PFSK-1 (cell line): ENCODE results near the gene SEMA4G.

Experiments
- FOXP2 ChIP-seq: optimal IDR thresholded peaks from 2 replicates; pipeline ENCODE3; 2011; ENCODE audit warnings: borderline replicate concordance, control low read depth, inconsistent platforms; ENCODE audit not compliant: insufficient read depth; ENCODE audit errors: extremely low read length, extremely low read depth
- POLR2AphosphoS5 ChIP-seq: IDR thresholded peaks from 2 replicates; pipeline ENCODE4 v1.6.1; 2012; ENCODE audit warnings: low read depth, mild to moderate bottlenecking, control low read depth, low read length, moderate library complexity
- SIN3A ChIP-seq: IDR thresholded peaks from 2 replicates; pipeline ENCODE4 v1.6.1; 2012; ENCODE audit warnings: mild to moderate bottlenecking, low read length, moderate library complexity, borderline replicate concordance; ENCODE audit not compliant: insufficient read depth
- TAF1 ChIP-seq: IDR thresholded peaks from 2 replicates; pipeline ENCODE4 v1.6.1; 2012; ENCODE audit warnings: low read length, control low read depth, borderline replicate concordance; ENCODE audit not compliant: insufficient read depth
- TF ChIP-seq, protein P1 (sequence below), 2 experiments: IDR thresholded peaks; 2 replicates each; pipeline versions ENCODE4 v1.6.1 to v1.8.0; 2011 to 2012; ENCODE audit warnings: low read depth in 2 of 2, low read length in 2 of 2, control low read depth in 1 of 2, inconsistent platforms in 1 of 2, mild to moderate bottlenecking in 1 of 2, moderate library complexity in 1 of 2; ENCODE audit not compliant: insufficient read depth in 1 of 2

The SEMA4G gene

DNA sequence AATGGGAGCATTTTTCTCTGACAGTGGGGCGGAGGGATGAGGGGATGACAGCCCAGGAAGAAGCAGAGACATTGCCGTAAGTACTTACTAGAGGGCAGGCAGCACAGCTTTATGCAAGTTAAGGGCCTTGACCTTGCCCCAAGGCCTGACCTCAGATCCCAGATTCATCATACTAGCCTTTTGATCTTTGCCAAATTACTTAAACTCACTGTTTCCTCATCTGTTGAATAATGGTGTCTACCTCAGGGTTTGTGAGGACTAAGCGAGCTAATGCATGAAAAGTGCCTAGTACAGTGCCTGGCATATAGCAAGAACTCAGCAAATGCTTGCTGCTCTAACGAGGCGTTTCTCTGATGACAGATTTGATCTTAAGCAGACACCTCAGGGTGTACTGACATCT, 3.5 kb upstream of the SEMA4G start:
- TF ChIP-seq TAF1 = no peak
- TF ChIP-seq POLR2AphosphoS5 = no peak
- TF ChIP-seq FOXP2 = no peak
- TF ChIP-seq SIN3A = no peak
- TF ChIP-seq, protein P1, sequence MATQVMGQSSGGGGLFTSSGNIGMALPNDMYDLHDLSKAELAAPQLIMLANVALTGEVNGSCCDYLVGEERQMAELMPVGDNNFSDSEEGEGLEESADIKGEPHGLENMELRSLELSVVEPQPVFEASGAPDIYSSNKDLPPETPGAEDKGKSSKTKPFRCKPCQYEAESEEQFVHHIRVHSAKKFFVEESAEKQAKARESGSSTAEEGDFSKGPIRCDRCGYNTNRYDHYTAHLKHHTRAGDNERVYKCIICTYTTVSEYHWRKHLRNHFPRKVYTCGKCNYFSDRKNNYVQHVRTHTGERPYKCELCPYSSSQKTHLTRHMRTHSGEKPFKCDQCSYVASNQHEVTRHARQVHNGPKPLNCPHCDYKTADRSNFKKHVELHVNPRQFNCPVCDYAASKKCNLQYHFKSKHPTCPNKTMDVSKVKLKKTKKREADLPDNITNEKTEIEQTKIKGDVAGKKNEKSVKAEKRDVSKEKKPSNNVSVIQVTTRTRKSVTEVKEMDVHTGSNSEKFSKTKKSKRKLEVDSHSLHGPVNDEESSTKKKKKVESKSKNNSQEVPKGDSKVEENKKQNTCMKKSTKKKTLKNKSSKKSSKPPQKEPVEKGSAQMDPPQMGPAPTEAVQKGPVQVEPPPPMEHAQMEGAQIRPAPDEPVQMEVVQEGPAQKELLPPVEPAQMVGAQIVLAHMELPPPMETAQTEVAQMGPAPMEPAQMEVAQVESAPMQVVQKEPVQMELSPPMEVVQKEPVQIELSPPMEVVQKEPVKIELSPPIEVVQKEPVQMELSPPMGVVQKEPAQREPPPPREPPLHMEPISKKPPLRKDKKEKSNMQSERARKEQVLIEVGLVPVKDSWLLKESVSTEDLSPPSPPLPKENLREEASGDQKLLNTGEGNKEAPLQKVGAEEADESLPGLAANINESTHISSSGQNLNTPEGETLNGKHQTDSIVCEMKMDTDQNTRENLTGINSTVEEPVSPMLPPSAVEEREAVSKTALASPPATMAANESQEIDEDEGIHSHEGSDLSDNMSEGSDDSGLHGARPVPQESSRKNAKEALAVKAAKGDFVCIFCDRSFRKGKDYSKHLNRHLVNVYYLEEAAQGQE (IDR thresholded peaks at IDR 0.05; ENCODE audit: insufficient read depth in 1 of 2, low read depth in 2 of 2, low read length in 2 of 2) = no peak

GRCh38 chr10:100966887-100967286, 2.4 kb upstream of the SEMA4G start:
- TF ChIP-seq POLR2AphosphoS5 = no peak
- no peak for TF ChIP-seq TAF1
- TF ChIP-seq, protein P1 (IDR thresholded peaks at IDR 0.05; ENCODE audit: insufficient read depth in 1 of 2, low read depth in 2 of 2, low read length in 2 of 2) = no peak
- no peak for TF ChIP-seq SIN3A
- TF ChIP-seq FOXP2 = no peak

GRCh38 chr10:100967332-100967731, 2.0 kb upstream of the SEMA4G start:
- TF ChIP-seq TAF1 (no peak), SIN3A (no peak), FOXP2 (no peak), POLR2AphosphoS5 (no peak)
- TF ChIP-seq, protein P1 (IDR thresholded peaks at IDR 0.05; ENCODE audit: insufficient read depth in 1 of 2, low read depth in 2 of 2, low read length in 2 of 2) = no peak

- TF ChIP-seq, protein P1 (IDR thresholded peaks at IDR 0.05; ENCODE audit: insufficient read depth in 1 of 2, low read depth in 2 of 2, low read length in 2 of 2) = no peak
- no peak for TF ChIP-seq FOXP2
- no peak for TF ChIP-seq TAF1
Observed at GRCh38 chr10:100968062-100968736, 1.1 kb upstream of the SEMA4G start.

- TF ChIP-seq, protein P1 (IDR thresholded peaks at IDR 0.05; ENCODE audit: insufficient read depth in 1 of 2, low read depth in 2 of 2, low read length in 2 of 2) = no peak
- TF ChIP-seq POLR2AphosphoS5 = no peak
- TF ChIP-seq TAF1 = no peak
- no peak for TF ChIP-seq SIN3A
- TF ChIP-seq FOXP2 = no peak
Observed at GRCh38 chr10:100968863-100969186, 479 bp upstream of the SEMA4G start.
